A673 (cell line): Measurements from ENCODE around the gene CDH23. TPM values are rescaled to one million over a fixed set of nuclear protein-coding genes. Genes with fewer than 3 reads are reported as not detected.

Experiments used
- BruUV-seq: library from RNA; stranded (reverse); fragments of 400-500 nt; replicated peaks from 2 replicates; lab custom pipeline; 2021; lab: Mats Ljungman, UMichigan
- CTCF ChIA-PET: fragments of 300-600 bp; sonication (Branson Sonifier 250); formaldehyde crosslinking; loops from one replicate; lab custom pipeline; 2022; ENCODE audit warnings: antibody characterized with exemption; lab: Charles Lee
- POLR2A ChIA-PET: fragments of 300-600 bp; sonication (Branson Sonifier 250); formaldehyde crosslinking; loops from one replicate; lab custom pipeline; 2022; ENCODE audit warnings: antibody characterized with exemption; ENCODE audit not compliant: low non-redundant PET; lab: Charles Lee
- DNase-seq: peaks from one replicate; pipeline ENCODE4 v3.0.0-alpha.2; 2015; ENCODE audit warnings: low spot score
- H3K27ac ChIP-seq: fragments of 200-600 bp; sonication (generic); 2 replicates; pipeline ENCODE4 v1.5.1; 2016; ENCODE audit warnings: mixed run types, low read depth, mild to moderate bottlenecking, mixed read lengths, antibody characterized with exemption, low read length; ENCODE audit not compliant: poor library complexity, severe bottlenecking
- H3K27me3 ChIP-seq: fragments of 200-600 bp; sonication (generic); replicated peaks from 2 replicates; pipeline ENCODE4 v1.6.1; 2017; ENCODE audit warnings: mixed run types, low read depth, mild to moderate bottlenecking, mixed read lengths, antibody characterized with exemption, low read length; ENCODE audit not compliant: insufficient read depth, poor library complexity
- H3K36me3 ChIP-seq: fragments of 200-600 bp; sonication (generic); 2 replicates; pipeline ENCODE4 v1.6.1; 2016; ENCODE audit warnings: mixed run types, mild to moderate bottlenecking, mixed read lengths, antibody characterized with exemption, low read length; ENCODE audit not compliant: insufficient read depth, poor library complexity, severe bottlenecking
- H3K4me1 ChIP-seq: fragments of 200-600 bp; sonication (generic); 2 replicates; pipeline ENCODE4 v1.6.1; 2017; ENCODE audit warnings: mixed run types, mild to moderate bottlenecking, mixed read lengths, antibody characterized with exemption, low read length; ENCODE audit not compliant: insufficient read depth, poor library complexity, severe bottlenecking
- H3K4me3 ChIP-seq: fragments of 200-600 bp; sonication (generic); 2 replicates; pipeline ENCODE4 v1.5.1; 2016; ENCODE audit warnings: low read depth, mixed run types, mild to moderate bottlenecking, mixed read lengths, low read length; ENCODE audit not compliant: poor library complexity, severe bottlenecking
- H3K9me3 ChIP-seq: fragments of 200-600 bp; sonication (generic); 2 replicates; pipeline ENCODE4 v1.6.1; 2016; ENCODE audit warnings: mixed run types, low read depth, mild to moderate bottlenecking, mixed read lengths, antibody characterized with exemption, low read length; ENCODE audit not compliant: poor library complexity, severe bottlenecking
- CTCF ChIP-seq: fragments of 300-800, 200-600 bp; sonication (generic); conservative IDR thresholded peaks from 2 replicates; pipeline ENCODE4 v1.5.1; 2017; ENCODE audit warnings: low read depth, mild to moderate bottlenecking, antibody characterized with exemption, low read length, moderate library complexity, mixed read lengths
- EZH2 ChIP-seq: fragments of 200-600 bp; sonication (generic); IDR thresholded peaks from 2 replicates; pipeline ENCODE4 v1.6.1; 2017; ENCODE audit warnings: borderline replicate concordance, low read depth, mild to moderate bottlenecking, mixed read lengths, antibody characterized with exemption, low read length; ENCODE audit not compliant: poor library complexity, severe bottlenecking
- intact Hi-C: fragments of 100-400 bp; cut with micrococcal nuclease; formaldehyde crosslinking; loops from one replicate; pipeline ENCODE4 v1.10.0; 2022; ENCODE audit not compliant: unreplicated experiment
- total RNA-seq: library from RNA; stranded (reverse); gene quantifications from 2 replicates; pipeline ENCODE4 v1.2.3, GENCODE V29; 2021

CDH23 gene
- total RNA-seq, 1 experiment from 2014 or later, result 49.7 TPM

DNA sequence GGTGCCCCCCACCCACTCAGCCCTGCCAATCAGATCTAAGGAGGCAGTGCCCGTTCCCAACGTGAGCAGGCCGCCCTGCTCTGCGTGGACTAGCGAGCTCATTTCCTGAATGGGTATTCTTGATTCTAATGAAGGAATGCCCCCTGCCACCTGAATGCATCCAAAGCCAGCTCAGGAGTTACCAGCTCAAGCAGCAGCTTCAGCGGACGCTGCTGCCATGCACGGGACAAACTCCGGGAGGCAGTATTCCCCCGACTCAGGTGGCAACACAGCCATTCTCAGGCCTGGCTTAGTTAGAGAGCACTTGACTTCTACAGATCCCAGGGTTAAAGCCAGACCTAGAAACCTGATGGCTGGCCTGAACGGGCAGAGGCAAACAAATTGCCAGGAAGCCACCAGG is 428.5 kb downstream of the CDH23 start:
- ChIA-PET CTCF (no interaction called here), POLR2A (interaction anchor here (0.6 kb wide), 1 partner anchor 26 kb away, joined by 3 read pairs; no protein-coding TSS in a partner anchor)
- BruUV-seq, result no TSS peak
- Histone ChIP-seq H3K27me3 (no peaks in the 10 kb centered on the region), H3K9me3 (no peaks in the 10 kb centered on the region), H3K27ac (no peak overlapping the region), H3K36me3 (peaks cover 94% of the 10 kb centered on the region), H3K4me1 (no peaks in the 10 kb centered on the region), H3K4me3 (no peak overlapping the region)
- intact Hi-C loops, result no loop called here
- 0 out of 2 replicates have a peak, but pooled peaks have one; percentile 25 for TF ChIP-seq CTCF
- no peak for TF ChIP-seq EZH2
- DNase-seq, result no peak

DNA sequence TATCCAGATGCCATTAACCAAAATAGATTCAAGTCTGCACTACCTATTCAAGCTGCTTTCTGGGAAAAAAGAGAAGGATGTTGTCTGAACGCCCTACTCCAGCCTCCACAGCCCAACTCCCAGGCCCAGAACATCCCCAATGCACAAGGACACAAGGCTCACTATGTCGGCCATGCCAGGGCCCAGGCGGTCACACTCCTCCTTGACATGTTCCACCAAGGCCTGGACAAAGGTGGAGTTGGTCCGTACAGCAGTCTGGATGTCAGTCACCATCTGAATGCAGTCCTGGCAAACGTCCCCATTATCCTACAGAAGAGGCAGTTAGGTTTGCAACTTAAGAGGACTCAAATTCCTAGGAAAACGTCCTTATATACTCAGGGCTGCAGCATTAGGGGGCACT is 431.1 kb downstream of the CDH23 start:
- DNase-seq, result no peak
- intact Hi-C loops, result no loop called here
- Histone ChIP-seq H3K27ac (no peak overlapping the region), H3K27me3 (no peaks in the 10 kb centered on the region), H3K36me3 (peaks cover 91% of the 10 kb centered on the region), H3K9me3 (no peaks in the 10 kb centered on the region), H3K4me3 (no peak overlapping the region), H3K4me1 (no peaks in the 10 kb centered on the region)
- TF ChIP-seq EZH2 (no peak), CTCF (no peak)
- no TSS peak for BruUV-seq
- CTCF ChIA-PET, result no interaction called here
- POLR2A ChIA-PET, result no interaction called here

DNA sequence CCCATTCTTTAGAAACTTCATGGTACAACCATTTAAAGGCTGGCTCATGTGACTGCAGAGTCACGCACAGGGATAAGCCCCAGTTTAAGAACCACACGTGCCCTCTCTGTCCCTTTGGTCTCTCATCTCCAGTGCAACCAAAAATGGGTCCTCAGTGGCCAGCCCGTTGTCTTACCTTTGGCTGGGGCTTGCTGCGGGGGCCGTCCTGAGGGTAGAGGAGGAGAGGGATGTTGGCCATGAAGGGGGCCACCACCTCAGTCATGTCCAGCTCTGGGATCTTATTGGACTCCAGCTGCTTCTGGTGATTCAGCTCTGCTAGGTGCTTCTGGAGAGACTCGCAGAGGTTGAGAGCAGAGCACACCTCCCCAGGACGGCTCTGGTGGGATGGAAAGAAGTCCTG is 432.0 kb downstream of the CDH23 start:
- H3K36me3 ChIP-seq, result peaks cover 83% of the 10 kb centered on the region
- ChIA-PET CTCF (no interaction called here), POLR2A (no interaction called here)
- H3K27me3 ChIP-seq, result no peaks in the 10 kb centered on the region
- intact Hi-C loops, result no loop called here
- no peaks in the 10 kb centered on the region for H3K4me1 ChIP-seq
- TF ChIP-seq CTCF (no peak), EZH2 (no peak)
- no peak for DNase-seq
- no peak overlapping the region for H3K27ac ChIP-seq
- BruUV-seq, result no TSS peak
- H3K4me3 ChIP-seq, result no peak overlapping the region
- no peaks in the 10 kb centered on the region for H3K9me3 ChIP-seq
